ENCODE results near the gene DCAF16. TPM values are rescaled to one million over a fixed set of nuclear protein-coding genes. Genes with fewer than 3 reads are reported as not detected.

DCAF16 gene
- total RNA-seq, 1 donor from 2014 or later = 32.7 TPM

GRCh38 chr4:17787315-17787714 is 23.2 kb downstream of the DCAF16 start:
- H3K27me3 Mint-ChIP-seq (ENCODE audit: low read depth, unreplicated experiment) = no peaks in the 10 kb centered on the region
- H3K4me3 Mint-ChIP-seq (ENCODE audit: unreplicated experiment) = no peak overlapping the region
- no peaks in the 10 kb centered on the region for H3K9me3 Mint-ChIP-seq (ENCODE audit: unreplicated experiment)
- H3K4me2 ChIP-seq (ENCODE audit: low read length) = peak overlapping the region; percentile 11
- no peaks in the 10 kb centered on the region for H3K36me3 ChIP-seq (ENCODE audit: insufficient read depth, low read length)
- H2AFZ ChIP-seq (ENCODE audit: low read depth, low read length) = no peak overlapping the region
- H3K79me2 ChIP-seq (ENCODE audit: insufficient read depth, low read length) = no peaks in the 10 kb centered on the region
- no peaks in the 10 kb centered on the region for H3K36me3 Mint-ChIP-seq (ENCODE audit: low read depth, unreplicated experiment)
- no peaks in the 10 kb centered on the region for H3K27me3 ChIP-seq (ENCODE audit: insufficient read depth, low read length)
- TF ChIP-seq CTCF (IDR thresholded peaks at IDR 0.05; ENCODE audit: insufficient read depth, low read depth, low read length) (no peak), EZH2 (IDR thresholded peaks at IDR 0.05; ENCODE audit: insufficient read depth, low read length) (no peak)
- H3K4me1 ChIP-seq (ENCODE audit: insufficient read depth, low read length) = peaks cover 5% of the 10 kb centered on the region
- no peaks in the 10 kb centered on the region for H4K20me1 ChIP-seq (ENCODE audit: insufficient read depth, low read length)
- DNase-seq (ENCODE audit: low read depth) (peak; percentile 50), FAIRE-seq (no peak)
- H3K4me3 ChIP-seq (ENCODE audit: insufficient read depth, low read depth, low read length) = no peak overlapping the region
- H3K27ac ChIP-seq (ENCODE audit: low read depth, low read length) = no peak overlapping the region
- peak overlapping the region; percentile 55 for H3K27ac Mint-ChIP-seq (ENCODE audit: unreplicated experiment)
- H3K4me1 Mint-ChIP-seq (ENCODE audit: low read depth, unreplicated experiment) = peaks cover 28% of the 10 kb centered on the region
- H3K9ac ChIP-seq (ENCODE audit: low read length) = no peak overlapping the region
- H3K9me3 ChIP-seq (ENCODE audit: insufficient read depth, low read depth, low read length) = no peaks in the 10 kb centered on the region

- DNase-seq (ENCODE audit: low read depth) = peak; percentile 48
- Histone ChIP-seq H4K20me1 (ENCODE audit: insufficient read depth, low read length) (no peaks in the 10 kb centered on the region), H3K79me2 (ENCODE audit: insufficient read depth, low read length) (no peaks in the 10 kb centered on the region), H3K9ac (ENCODE audit: low read length) (no peak overlapping the region), H3K9me3 (ENCODE audit: insufficient read depth, low read depth, low read length) (no peaks in the 10 kb centered on the region), H3K27me3 (ENCODE audit: insufficient read depth, low read length) (no peaks in the 10 kb centered on the region), H3K4me3 (ENCODE audit: insufficient read depth, low read depth, low read length) (no peak overlapping the region), H3K27ac (ENCODE audit: low read depth, low read length) (no peak overlapping the region), H2AFZ (ENCODE audit: low read depth, low read length) (no peak overlapping the region), H3K36me3 (ENCODE audit: insufficient read depth, low read length) (no peaks in the 10 kb centered on the region), H3K4me1 (ENCODE audit: insufficient read depth, low read length) (peaks cover 12% of the 10 kb centered on the region), H3K4me2 (ENCODE audit: low read length) (peak overlapping the region; percentile 11)
- H3K4me1 Mint-ChIP-seq (ENCODE audit: low read depth, unreplicated experiment) = peaks cover 35% of the 10 kb centered on the region
- no peak for TF ChIP-seq EZH2 (IDR thresholded peaks at IDR 0.05; ENCODE audit: insufficient read depth, low read length)
- TF ChIP-seq CTCF (IDR thresholded peaks at IDR 0.05; ENCODE audit: insufficient read depth, low read depth, low read length) = no peak
- no peak overlapping the region for H3K4me3 Mint-ChIP-seq (ENCODE audit: unreplicated experiment)
- H3K27ac Mint-ChIP-seq (ENCODE audit: unreplicated experiment) = peak overlapping the region; percentile 5
- H3K36me3 Mint-ChIP-seq (ENCODE audit: low read depth, unreplicated experiment) = no peaks in the 10 kb centered on the region
- peaks cover 7% of the 10 kb centered on the region for H3K27me3 Mint-ChIP-seq (ENCODE audit: low read depth, unreplicated experiment)
- no peaks in the 10 kb centered on the region for H3K9me3 Mint-ChIP-seq (ENCODE audit: unreplicated experiment)
- FAIRE-seq = no peak
Observed at GRCh38 chr4:17786567-17786966, 24.0 kb downstream of the DCAF16 start.

- FAIRE-seq (no peak), DNase-seq (ENCODE audit: low read depth) (no peak)
- H3K9ac ChIP-seq (ENCODE audit: low read length) = no peak overlapping the region
- Mint-ChIP-seq H3K27ac (ENCODE audit: unreplicated experiment) (no peak overlapping the region), H3K4me3 (ENCODE audit: unreplicated experiment) (no peak overlapping the region), H3K4me1 (ENCODE audit: low read depth, unreplicated experiment) (peaks cover 36% of the 10 kb centered on the region), H3K9me3 (ENCODE audit: unreplicated experiment) (no peaks in the 10 kb centered on the region), H3K27me3 (ENCODE audit: low read depth, unreplicated experiment) (peaks cover 9% of the 10 kb centered on the region), H3K36me3 (ENCODE audit: low read depth, unreplicated experiment) (no peaks in the 10 kb centered on the region)
- H3K4me3 ChIP-seq (ENCODE audit: insufficient read depth, low read depth, low read length) = no peak overlapping the region
- no peaks in the 10 kb centered on the region for H4K20me1 ChIP-seq (ENCODE audit: insufficient read depth, low read length)
- H3K79me2 ChIP-seq (ENCODE audit: insufficient read depth, low read length) = no peaks in the 10 kb centered on the region
- H3K4me2 ChIP-seq (ENCODE audit: low read length) = no peak overlapping the region
- TF ChIP-seq EZH2 (IDR thresholded peaks at IDR 0.05; ENCODE audit: insufficient read depth, low read length) (no peak), CTCF (IDR thresholded peaks at IDR 0.05; ENCODE audit: insufficient read depth, low read depth, low read length) (no peak)
- H3K4me1 ChIP-seq (ENCODE audit: insufficient read depth, low read length) = peaks cover 17% of the 10 kb centered on the region
- H3K36me3 ChIP-seq (ENCODE audit: insufficient read depth, low read length) = no peaks in the 10 kb centered on the region
- no peaks in the 10 kb centered on the region for H3K9me3 ChIP-seq (ENCODE audit: insufficient read depth, low read depth, low read length)
- peaks cover 3% of the 10 kb centered on the region for H3K27me3 ChIP-seq (ENCODE audit: insufficient read depth, low read length)
- no peak overlapping the region for H3K27ac ChIP-seq (ENCODE audit: low read depth, low read length)
- no peak overlapping the region for H2AFZ ChIP-seq (ENCODE audit: low read depth, low read length)
Observed at GRCh38 chr4:17785858-17786257, 24.7 kb downstream of the DCAF16 start.

All from astrocyte (in vitro differentiated cells and primary cell).